Right forelimb (tissue), 1 donor: ENCODE results near the gene EPHA2.

Experiments
- DNase-seq: peaks from one replicate; pipeline ENCODE4 v3.0.0-alpha.2; 2018

The EPHA2 gene

GRCh38 chr1:16091296-16091695 lies 64.6 kb downstream of the EPHA2 start:
- DNase-seq, result peak; percentile 10

DNA sequence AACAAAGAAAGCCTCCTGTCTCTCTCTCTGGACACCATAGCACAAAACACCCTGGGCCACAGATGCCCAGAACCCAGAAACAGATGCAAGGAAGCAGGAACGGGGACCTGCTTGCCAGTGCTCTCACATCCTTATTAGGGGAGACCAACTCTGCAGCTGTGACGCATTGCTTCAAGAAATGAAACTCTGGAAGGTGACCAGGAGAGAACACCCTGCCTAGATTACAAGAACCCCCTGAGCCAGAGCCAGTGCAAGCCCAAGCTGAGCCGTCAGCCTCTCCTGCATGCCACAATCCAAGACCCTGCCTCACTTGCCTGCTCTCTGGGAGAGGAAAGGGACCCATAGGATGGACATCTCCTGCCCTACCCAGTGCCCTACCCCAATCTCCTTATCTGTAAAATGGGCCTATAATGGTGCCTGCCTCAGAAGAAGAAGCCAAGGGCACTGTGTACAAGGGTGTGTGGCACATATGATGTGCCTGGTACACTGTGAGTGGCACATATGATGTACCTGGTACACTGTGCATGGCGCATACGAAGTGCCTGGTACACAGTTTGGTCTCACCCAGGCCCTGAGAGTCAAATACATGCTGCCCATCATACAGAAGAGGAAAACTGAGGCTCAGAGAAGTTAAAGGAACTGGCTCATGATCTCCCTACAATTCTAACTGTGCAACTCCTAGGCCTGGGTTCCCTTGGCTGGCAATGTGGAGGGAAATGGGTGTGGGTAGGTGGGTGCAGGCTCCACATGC lies 65.6 kb downstream of the EPHA2 start:
- peak; percentile 35 for DNase-seq

DNA sequence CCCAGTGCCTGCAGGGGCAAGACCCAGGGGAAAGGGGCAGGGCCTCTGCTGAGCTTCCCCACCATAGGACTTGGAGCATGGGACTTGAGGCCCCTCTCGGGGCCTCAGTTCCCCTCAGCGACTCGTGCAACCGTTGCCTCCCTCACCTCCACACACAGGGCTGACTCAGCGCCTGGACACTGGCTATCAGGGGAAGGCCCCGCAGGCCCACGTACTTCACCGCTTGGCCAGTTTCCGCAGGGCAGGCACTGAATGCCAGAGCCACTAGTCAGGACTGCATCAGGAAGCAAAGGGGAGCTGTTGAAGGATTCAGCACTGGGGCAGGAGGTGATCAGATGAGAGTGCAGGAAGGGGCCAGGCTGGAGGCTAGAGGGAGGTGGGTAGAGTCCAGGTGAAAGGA lies 66.9 kb downstream of the EPHA2 start:
- DNase-seq, result peak; percentile 26

DNA sequence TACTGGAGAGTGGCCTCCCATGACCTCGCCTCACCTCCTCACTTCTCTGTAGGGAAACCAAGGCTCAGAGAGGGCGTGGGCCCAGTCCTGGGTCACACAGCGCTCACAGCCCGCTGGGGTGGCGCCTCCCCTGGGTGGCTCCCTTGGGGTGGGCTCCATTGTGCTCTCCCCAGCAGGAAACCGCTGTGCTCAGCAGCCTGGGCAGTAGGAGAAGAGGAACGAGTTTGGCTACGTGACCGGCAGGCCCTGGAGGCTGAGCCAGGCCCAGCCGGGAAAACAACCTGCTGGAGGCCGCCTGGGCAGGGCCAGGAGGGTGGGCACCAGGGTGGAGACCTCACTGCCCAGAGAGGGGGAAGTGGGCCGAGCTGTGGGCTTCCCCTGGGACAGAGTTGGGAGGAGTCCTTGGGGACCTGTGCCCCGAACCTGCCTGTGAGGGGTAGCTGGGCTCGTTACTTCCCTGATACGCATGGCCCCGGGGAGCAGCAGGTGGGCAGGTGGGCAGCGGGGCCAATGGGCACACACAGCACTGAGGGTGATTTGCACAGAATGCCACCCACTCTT lies 67.4 kb downstream of the EPHA2 start:
- peak; percentile 37 for DNase-seq

GRCh38 chr1:16087733-16088132 lies 68.1 kb downstream of the EPHA2 start:
- DNase-seq, result peak; percentile 18

GRCh38 chr1:16085522-16085921 lies 70.3 kb downstream of the EPHA2 start:
- peak; percentile 30 for DNase-seq

DNA sequence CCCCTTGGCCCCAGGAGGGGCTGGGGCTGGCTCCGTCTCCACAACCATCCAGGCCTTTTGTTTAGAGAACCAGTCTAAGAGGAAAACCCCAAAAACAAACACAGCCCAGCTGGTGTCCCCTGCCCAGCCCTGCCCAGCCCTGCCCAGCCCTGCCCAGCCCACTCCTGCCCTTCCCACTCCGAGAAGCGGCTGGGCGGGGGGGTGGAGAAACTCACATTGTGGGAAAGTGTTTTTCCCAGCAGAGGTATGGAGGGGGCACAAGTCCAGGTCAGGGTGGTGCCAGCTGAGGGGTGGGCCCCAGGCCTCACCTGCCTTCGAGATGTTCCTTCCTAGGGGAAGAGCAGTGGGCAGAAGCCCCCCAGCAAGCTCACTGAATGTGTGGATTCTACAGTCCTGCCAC lies 72.4 kb downstream of the EPHA2 start:
- DNase-seq, result no peak

DNA sequence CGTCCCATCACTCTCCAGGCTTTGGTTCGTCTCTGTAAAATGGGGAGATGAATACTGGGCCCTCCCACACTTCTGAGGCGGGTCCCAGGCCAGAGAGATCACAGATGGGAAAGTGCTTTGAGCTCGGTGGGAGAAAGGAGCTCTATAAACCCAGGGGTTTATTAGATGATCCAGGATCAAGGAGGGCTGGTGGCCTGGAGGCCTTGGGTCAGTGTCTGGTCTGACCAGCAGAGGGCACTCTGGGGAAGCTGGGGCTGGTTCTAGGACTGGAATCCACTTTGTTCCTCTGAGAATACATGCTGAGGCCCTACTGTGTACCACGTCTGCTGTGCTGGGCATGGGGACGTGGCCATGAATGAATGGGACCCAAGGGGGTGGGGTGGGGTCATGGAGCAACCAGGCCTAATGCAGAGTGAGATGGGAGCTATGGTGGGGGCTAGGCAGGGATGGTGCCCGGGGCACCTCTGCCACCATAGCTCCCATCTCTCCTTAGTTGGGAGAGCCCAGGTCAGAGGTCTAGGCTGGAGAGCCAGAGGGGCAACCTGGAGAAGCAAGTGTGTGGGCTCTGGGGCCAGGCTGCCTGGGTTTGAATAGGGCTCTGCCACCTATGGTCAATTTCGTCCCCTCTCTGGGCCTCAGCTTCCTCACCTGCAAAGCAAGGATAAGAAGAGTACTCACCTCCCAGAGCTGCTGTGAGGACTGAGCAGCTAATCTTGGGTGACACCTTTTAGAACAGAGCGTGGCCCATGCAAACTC lies 73.4 kb downstream of the EPHA2 start:
- DNase-seq, result peak; percentile 67

- no peak for DNase-seq
Measured at GRCh38 chr1:16081636-16082035, 74.2 kb downstream of the EPHA2 start.

GRCh38 chr1:16080422-16081150 lies 75.3 kb downstream of the EPHA2 start:
- DNase-seq, result no peak

- peak; percentile 90 for DNase-seq
Measured at GRCh38 chr1:16078925-16079656, 76.8 kb downstream of the EPHA2 start.

DNA sequence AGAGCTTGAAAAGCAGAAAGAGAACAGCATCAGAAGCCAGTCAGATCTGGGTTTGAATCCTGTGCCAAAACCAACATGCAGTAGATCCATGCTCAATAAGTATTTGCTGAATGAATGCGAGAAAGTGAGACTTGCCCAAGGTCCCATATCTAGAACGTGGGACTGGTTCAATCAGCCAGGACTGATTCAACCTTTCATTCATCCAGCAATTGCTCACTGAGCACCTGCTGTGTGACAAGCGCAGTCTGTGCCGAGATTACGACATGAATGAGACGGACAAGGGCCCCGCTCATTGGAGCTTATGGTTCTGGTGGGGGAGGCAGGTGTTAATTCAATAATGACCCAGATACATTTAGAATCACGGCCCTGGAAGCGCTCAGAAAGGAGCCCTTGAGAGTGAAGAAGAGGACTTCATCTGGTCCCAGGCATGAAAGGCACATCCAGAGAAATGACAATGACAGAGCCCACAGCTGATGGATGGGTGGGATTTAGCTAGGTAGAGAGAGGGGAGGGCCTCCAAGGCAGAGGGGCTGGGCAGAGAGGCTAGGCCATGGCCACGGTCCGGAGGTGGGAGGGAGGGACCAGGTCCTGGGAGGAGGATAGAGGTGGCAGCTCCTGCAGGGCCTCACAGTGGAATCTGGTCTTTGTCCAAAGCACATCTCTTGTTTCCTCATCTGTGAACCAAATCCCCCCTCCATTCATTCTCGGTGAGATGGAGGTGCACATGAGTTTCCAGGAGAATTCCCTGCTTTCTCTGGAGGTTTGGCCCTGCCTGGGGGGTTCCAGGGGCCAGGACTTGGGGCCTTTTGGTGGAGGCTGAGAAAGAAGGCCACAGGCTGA lies 78.2 kb downstream of the EPHA2 start:
- no peak for DNase-seq

DNA sequence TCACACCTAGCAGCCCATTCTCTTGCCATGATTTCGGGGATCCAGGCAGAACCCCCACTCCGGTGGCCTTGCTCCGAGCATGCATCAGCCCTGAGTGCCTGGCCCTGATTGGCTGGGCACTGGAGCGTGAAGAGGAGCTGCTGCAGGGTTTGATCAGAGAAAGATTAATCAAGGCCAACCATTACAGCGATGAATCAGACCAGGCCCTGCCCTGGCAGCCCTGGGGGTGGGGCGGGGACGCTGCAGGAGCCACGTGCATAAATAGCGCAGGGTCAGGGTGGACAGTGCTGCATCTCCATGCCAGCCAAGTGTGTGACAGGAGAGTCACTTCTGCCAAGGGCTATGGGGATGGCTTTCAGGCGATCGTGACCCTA lies 79.0 kb downstream of the EPHA2 start:
- DNase-seq, result no peak

DNA sequence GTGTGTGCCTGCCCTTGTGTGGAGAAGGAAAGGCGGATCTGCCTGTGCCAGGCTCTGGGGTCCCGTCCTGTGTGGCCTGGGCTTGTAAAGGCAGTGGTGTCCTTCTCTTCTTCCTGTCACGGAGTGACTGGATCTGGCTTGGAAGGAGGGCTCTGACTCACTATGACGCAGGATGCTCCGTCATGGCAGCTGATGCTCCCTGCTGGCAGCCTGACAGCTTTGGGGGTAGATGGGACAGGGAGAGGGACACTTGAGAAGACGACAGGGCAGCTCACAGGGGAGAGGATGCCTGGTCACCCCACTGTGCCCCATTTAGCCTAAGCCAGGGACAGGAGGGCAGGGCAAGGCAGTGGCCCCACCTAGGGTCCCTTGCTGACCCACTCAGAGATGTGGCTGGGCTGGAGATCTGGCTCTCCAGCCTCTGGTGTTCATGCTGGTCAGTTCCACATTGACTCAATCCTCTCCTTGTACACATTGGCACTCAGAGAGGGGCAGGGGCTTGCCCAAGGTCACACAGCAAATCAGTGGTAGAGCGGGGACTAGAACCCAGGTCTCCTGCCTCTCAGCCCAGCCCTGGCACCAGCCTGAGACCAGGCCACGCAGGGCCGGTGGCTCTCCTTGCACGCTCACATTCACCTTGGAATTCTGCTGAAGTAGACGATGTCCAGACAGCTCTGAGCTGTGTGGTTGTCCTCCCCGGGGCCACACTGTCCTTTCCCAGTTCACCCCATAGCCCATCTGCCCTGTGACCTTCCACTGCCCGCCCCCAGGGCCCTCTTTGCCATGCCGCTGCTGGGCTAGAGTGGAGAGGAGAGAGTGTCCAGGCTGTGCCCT lies 79.6 kb downstream of the EPHA2 start:
- DNase-seq, result no peak

DNA sequence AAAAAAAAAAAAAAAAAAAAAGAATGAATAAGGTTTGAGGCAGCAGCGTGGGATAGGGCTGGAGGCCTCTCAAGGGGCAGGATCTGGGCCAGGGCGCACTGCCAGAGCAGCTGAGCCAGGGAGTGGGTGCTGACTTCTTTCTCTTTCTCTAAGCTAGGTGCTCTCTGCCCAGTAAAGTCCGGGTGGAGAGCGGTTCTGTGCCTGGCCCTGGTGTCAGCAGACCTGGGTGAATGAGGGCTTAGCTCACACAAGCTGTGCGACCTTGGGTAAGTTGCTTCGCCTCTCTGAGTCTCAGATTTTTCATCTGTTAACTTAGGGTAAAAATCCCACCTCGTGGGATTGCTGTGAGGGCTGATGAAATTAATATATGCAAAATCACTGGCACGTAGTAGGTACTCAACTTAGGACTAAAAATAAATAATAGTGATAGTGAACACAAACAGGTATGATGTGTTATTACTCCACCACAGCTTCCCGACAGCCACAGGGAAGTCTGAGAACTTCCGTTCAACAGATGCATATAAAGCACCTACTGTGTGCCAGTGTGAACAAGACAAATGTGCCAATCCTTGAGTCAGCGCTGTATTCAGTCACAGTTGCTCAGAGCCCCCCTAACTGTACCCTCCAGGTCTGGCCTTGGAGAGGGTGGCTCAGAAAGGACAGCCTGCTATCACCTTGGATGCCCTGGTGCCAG lies 80.4 kb downstream of the EPHA2 start:
- DNase-seq, result no peak
